NCI-H146 treated with DMSO at 0.1 percent for 48 hours (cell line): ENCODE results near the gene SQSTM1.

Experiments
- DNase-seq: peaks from one replicate; lab custom pipeline; 2025; ENCODE audit not compliant: unreplicated experiment; lab: John Stamatoyannopoulos, UW

The SQSTM1 gene

DNA sequence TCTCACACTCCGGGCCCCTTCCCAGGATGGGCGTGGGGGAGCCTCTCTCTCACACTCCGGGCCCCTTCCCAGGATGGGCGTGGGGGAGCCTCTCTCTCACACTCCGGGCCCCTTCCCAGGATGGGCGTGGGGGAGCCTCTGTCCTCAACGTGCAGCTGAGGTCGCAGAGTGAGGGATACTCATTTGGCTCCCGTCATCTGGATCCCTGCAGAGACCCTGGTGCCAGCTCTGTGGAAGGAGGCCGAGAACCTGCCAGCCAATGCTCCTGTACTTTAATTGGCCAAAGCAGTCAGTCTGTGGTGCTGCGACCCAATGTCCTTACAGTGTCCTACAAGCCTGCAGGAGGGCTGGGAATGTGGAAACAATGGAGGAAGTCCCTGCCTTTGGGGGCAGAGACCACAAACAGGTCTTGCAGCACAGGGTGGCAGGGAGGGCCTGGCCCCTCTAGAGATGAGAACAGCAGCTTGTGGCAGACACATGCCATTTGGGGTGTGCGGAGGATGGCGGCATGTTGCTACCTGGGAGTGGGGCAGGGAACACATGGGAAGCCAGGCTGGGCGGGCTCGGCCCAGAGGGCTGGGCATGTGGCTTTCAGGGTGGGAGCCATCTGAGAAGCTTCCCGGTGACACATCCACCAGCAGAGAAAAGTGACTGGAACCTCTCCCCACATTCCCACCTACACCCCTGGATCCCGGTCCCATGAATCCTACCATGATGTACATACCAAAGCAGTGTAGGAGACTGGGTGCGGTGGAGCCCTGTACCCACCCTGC, 51.5 kb downstream of the SQSTM1 start:
- no peak for DNase-seq

DNA sequence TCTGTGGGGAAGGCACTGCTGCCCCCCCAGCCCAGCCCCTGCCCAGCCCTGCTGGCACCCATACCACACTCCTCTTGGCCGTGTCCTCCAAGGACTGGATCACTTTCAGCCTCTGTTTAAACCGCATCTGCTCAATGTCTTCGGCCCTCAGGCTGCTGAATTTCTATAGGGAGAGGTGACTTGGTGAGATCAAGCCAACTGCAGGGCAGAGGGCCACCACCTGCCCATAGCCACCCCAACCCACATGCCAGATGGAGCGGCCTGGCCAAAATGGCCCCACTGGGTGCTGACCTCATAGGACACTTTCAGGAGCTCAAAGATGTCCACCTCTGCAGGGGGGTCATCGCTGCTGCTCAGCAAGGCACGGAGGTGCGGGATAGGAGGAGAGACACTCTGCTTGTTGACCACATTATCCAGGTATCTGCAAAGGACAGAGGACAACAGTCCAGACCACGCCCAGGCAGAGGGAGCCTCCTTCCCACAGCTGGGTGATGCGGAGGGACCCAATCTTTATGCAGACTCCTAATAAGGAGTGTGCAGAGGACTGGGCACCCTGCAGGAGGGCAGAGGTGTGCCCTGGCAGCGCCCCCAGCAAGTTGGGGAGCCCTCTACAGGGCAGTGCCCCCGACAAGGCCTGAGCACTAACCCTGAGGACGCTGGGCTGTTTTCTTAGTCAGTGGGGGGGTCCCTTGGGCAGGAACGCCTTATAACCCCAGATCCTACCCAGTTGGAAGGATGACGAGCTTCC, 52.3 kb downstream of the SQSTM1 start:
- DNase-seq, result no peak

DNA sequence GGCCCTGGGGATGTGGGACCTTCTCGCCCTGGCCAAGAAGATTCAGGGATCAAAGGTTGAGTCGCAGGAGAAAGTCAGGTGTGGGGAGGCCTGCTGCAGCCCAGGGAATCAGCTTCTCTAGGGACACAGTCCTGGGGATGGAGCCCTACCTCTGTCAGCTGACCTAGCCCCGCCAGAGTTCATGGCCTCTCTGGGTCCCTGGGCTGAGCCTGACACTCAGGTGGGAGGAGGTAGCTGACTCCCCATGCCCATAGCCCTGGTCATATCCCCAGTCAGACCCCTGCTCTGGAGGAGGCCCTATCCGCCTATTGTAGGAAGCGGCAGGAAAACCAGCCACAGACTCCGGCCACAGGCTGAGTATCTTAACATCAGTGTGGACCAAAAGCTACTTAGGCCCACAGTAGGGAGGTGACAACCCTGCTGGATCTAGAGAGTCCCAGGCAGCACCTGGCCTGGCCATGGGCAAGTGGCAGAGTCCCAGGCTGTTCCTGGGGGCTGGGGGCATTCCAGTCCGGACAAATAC, 52.9 kb downstream of the SQSTM1 start:
- DNase-seq, result no peak

DNA sequence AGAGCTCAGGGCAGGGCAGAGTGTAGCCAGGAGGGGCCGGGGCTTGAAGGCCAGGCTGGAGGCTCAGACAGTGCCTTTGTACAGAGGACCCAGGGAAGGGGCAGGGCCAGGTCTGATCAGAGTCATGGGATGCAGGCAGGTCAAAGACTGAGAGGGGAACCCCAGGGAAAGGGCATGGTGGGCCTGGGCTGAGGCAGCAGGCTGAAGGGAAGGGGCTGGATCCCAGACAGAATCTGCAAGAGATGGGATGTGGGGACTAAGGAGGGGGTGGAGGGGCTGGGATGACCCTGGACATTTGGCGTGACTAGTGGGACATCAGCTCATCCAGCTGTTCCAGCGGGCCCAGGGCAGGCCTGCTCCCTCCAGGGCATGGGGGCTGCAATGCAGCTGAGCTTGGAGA, 53.4 kb downstream of the SQSTM1 start:
- DNase-seq, result no peak

DNA sequence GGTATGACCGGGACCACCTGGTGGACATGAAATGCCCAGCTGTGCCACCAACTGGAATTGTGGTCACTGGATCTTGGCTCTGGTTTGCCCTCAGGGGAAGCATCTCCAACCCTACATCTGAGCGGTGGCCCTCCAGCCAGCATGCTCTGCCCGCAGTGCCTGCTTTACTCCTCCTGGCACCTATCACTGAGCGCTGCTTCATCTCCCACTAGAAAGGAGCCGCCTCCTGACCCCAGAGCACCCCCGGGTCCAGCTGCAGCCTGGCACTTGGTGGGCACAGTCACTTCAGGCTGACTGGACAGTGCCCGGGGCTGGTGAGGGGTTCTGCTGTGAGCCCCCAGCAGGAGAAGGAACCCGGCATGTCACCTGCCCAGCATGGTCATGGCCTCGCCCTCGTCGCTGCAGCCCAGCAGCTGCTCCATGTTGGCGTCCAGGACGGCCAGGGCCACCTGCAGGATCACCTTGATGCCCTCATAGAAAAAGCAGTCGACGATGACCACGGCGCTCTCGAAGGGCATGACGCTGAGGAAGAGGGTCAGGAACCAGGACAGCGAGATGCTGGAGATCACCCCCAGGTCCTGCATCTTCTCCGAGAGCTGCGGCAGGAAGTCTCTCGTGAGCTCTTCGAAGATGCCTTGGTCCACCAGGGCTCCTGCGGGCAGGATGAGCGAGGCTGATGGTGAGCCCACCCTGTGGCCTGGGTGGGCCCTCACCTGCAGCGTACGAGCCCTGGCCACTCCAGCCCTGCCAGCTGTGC, 54.0 kb downstream of the SQSTM1 start:
- no peak for DNase-seq

DNA sequence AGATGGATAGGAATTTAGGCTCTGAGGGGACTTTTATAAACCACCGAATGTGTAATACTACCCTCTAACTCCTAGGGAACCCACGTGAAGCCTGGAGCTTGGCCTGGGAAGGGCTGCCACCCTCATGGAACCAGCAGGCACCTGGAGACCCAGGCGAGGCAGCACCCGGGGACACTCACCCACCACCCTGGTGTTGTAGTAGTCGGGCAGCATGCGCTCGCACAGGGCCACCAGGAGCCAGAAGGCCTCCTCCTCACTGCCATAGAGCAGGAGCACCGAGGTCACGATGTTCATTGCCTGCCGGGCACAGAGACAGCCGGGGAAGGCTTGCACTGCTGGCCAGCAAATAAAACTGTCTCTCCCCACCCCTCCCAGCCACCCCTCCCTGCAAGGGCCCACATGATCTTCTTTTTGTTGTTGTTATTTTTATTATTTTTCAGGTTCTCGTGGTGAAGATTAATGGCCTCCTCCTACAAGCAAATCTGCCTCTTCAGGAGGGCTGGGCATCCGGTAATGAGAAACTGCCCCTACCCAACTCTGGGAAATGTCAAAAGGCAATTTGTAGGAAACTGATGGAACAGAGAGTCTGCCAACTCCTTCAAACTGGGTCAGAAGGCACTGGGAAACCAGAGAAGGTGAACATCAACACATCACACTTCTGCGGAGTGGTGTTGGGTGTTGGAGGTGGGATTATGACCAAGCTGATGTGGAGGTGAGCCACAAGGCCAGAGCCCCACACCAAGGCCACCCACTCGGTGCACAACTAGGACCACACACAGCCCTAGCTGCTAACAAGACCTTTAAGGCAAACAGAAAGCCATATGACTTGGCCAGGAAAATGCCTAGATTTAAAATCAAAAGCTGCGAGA, 55.3 kb downstream of the SQSTM1 start:
- no peak for DNase-seq

DNA sequence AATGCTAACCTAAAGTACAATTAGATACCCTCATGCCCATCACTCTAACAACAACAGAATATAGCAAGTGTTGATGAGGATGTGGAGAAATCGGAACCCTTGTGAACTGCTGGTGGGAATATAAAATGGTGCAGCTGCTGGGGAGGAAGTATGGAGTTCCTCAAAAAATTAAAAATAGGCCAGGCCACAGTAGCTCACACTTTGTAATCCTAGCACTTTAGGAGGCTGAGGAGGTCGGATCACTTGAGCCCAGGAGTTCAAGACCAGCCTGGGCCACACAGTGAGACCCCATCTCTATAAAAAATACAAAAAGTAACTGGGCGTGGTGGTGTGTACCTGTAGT, 55.9 kb downstream of the SQSTM1 start:
- no peak for DNase-seq

DNA sequence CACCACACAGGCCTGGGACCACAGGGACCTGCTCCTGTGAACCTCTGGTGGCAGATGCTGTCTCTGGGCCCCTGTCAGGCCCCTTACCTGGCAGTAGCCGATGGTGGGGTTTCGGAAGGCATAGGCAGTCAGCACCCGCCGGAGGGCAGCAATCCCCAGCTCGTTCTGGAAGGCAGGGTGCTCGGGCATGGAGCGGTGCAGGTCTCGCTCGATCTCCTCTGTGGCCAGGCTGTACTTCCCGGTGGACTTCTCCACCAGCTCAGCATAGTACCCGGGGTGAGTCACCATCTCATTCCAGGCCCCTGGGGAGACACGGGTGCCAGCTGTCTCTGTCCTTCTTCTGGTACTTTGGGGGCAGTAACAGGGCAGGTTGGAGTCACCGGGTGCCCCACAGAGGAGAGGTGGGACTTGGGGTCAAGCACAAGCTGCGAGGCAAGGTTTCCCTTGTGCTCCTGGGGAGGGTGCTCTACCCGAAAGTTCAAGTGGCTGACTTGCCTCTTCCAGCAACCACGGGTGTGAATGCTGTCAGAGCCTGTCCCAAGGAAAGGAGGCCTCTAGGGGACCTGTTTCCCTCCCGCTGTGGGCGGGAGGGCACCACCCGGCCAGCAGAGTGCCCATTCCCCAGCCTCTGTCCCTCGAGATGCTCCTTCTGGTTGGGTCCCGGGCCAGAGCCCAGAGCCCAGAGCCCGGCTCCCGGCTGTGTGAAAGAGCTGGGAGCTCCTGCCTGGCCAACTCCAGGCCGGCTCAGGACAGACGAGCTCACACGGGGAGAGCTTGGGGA, 57.7 kb downstream of the SQSTM1 start:
- DNase-seq, result no peak

DNA sequence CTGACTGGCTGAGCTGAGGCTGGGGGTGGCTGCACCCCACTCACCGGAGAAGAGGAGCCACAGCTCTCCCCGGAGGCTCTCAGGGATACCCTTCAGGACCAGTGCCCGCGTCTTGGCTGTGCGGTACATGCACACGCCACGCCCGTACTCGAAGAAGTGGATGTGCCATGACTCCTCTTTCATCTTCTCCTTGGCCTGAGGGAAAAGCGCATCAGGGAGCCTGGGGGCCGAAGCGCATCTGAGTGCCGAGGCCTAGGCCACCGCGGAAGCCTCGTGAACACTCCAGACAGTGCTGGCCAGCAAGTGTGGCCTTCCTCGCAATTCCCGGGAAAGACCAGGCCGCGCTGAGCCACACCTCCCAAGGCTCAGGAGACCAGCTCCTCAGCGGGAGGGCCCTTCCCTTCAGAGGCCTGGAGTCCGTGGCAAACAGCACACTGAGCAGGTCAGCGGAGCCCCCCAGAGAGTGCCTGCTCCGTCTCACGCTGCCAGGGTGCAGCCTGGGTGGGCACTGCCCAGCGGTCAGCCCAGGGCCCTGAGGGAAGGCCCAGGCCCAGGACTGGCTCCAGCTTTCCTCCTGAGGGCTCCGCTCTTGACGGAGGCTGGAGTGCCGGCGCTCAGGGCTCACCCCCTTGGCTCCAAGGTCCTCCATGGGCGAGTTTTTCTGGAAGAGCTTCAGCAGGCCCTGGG, 58.4 kb downstream of the SQSTM1 start:
- DNase-seq, result no peak

DNA sequence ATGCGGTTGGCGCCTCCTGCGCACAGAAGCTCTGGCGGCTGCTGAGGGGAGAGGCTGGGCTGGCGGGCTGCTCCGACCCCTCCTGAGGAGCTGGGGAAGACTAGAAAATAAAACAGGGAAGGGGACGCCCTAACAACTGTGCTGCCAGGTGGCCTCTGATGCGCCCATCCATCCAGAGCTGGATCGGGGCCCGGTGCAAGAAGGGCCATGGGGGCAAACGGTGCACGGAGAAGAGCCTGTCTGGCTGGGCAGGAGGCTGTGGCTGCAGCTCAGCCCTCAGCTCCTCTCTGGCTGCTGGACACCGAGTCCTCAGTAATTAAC, 58.9 kb downstream of the SQSTM1 start:
- DNase-seq, result no peak

DNA sequence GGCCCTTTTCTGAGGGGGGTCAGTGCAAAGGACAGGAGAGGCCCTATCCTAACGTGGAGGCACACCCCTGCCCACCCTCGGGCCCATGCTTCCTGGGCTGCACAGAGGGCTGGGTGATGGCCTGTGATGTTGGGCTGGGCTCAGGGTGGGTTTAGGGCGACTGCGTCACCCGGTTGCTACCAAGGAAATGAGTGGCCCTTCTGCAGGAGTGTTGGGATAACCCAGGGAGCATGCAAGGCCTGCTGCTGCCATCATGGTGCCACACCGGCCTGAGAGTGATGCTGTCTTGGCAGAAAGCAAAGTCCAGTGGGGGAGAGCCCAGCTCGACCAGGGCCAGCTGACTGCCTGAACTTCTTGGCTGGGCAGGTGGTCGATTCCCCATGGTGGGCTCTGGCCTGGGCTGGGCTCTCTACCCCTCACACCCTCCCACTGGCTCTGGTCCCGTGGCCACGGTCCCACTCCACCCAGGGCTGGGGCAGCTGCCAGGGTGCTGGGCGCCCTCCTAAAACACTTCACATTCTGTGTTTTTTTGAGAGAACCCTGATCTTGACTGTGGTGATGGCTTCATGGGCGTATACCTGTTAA, 59.5 kb downstream of the SQSTM1 start:
- DNase-seq, result no peak

DNA sequence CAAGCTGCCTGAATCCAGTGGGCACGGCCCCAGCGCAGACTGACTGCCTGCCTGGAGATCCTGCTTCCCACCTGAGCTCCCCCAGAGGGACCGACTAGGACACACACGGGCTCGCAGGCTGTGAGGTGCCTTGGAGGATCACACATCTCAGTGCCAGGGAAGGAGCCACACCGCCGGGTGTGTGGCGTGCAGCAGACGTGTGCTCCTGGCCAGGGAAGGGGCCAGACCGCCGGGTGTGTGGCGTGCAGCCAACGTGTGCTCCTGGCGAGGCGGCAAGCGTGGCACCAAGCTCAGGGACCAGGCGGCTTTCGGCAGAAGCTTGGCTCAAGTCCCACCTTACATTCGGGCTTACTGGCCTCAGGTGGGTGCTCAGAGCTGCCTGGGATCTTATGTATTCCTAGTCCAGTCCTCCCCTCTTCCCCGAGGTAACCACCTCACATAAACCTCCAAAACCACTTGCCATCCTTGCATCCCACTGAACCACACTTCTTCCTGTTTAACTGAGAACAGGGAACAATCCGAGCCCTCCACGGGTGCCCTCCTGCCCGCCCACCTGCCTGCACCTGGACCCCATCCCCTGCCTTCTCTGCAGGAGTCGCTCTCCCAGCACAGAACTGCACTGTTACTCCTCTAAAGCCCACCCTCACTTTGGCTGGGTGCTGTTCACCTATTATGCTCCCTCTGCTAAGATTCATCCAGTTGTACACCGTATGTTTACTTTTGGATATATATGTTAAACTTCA, 60.3 kb downstream of the SQSTM1 start:
- no peak for DNase-seq

DNA sequence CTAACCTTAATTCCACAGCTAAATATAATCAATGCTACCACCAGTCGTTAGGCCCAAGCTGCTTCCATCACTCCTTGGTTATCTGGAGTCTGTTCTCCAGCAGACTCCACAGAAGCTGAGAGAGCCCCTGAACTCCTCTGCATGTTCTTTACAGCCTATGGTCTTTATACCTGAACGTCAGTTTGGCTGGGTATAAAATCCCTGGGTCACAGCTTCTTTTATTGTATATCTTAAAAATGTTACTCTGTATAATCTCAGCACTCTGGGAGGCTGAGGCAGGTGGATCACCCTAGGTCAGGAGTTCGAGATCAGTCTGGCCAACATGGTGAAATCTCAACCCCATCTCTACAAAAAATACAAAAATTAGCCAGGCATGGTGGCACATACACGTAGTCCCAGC, 61.6 kb downstream of the SQSTM1 start:
- no peak for DNase-seq

DNA sequence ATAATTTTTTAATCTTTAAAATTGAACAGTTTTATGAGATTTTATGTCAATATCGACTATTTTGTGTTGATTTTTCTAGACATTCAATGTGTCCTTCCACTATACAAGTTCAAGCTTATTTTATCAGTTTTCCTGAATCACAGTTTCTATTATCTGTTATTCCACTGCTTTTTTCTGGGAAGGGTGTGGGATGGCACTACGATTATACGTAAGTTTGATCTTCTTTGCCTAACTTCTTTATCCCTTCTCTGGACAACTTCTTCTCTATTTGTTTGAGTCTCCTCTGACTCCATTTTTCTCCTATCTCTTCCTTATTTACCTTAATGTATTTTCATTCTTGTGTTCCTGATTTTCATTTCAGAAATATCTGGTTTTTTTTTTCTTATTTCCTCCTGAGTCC, 62.5 kb downstream of the SQSTM1 start:
- DNase-seq, result no peak

DNA sequence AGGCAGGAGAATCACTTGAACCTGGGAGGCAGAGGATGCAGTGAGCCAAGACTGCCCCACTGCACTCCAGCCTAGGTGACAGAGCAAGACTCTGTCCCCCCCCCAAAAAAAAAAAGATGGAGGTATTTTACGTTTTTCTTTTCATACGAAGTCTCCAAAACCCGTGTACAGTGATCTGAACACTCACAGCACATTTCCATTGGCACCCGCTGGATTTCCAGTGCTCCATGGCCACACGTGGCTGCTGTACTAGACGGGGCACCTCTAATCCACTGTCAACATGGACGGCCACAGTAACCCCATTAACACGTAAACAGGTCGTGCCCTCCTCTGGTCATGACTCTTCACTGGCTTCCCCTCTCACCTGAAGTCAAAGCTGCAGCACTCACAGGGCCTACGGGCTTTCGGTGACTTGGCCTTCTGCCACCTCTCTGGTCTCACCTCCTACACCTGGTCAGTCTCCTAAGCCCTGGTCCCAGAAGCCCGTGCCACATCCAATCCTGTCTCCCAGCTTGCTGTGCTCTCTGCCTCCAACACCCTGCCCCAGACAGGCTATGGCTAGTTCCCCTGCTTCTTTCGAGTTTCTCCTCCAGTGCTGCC, 64.9 kb downstream of the SQSTM1 start:
- DNase-seq, result no peak

DNA sequence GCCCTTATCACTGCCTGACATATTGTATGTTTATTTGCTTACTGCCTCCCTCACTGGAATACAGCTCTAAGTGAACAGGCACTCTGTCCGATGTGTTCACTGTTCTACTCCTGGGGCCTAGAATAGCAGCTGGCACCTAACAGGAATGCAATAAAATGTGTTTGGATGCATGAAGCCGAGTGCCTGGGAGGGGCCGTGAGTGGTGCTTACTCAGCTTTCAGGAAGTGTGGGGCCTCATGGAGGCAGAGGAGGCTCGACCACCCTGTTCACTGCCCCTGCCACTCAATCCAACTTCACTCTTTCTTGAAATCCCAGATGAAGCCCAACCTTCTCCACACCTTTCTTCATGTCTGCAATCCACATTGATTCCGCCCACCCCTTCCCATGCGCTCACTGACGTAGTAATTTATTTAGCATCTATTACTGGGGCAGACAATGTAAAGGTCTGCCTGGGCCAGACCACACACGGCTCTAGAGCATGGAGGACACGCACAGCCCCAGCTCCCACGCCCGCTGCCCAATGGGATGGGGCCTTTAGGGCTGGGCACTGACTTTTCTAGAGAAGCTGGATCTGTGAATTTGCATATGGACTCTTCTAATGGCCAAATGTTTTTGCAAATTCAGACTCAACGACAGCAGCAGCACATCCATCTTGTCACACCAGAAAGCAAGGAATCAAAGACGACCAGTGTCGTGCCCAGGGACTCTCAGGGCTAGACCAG, 65.6 kb downstream of the SQSTM1 start:
- no peak for DNase-seq

DNA sequence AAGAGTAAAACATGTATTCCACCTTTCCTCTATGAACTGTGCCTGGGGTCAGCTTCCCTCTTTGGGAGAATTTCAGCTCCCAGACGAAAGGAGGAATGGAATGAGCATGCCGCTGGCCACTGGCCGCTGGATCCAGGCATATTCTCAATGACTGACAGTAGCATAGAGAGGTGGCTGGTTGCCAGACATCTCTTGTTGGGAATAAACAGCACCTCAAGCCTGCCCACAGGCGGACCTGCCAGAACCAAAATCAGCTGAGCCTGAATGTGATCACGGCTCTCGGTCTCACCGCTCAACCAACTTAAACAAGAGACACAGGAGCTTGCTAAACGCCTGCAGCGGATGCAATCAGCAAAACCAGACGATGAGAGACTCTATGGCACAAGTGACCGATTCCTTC, 66.4 kb downstream of the SQSTM1 start:
- no peak for DNase-seq
